NT2/D1 (cell line): Measurements from ENCODE around the gene ZNF737.

ENCODE experiments used
- SUZ12 ChIP-seq: IDR thresholded peaks from 2 replicates; pipeline ENCODE4 v1.6.1; 2011; ENCODE audit not compliant: insufficient read length, insufficient read depth; ENCODE audit errors: extremely low read depth
- YY1 ChIP-seq: IDR thresholded peaks from 2 replicates; pipeline ENCODE4 v1.6.1; 2011; ENCODE audit not compliant: insufficient read length, insufficient read depth
- ZNF274 ChIP-seq: IDR thresholded peaks from 2 replicates; pipeline ENCODE4 v1.6.1; 2011; ENCODE audit warnings: mild to moderate bottlenecking, low read depth, low read length

- no peak for TF ChIP-seq ZNF274
- TF ChIP-seq YY1: no peak
- TF ChIP-seq SUZ12: no peak
Observed at GRCh38 chr19:20611866-20612265, 46.3 kb upstream of the ZNF737 start.
